GM23338 (cell line): ENCODE data around the gene GNG12. TPM values are rescaled to one million over a fixed set of nuclear protein-coding genes. Genes with fewer than 3 reads are reported as not detected.

Source experiments
- CTCF ChIP-seq, 2 experiments: fragments of 200-600 bp in 1 of 2; sonication (generic) in 1 of 2; conservative IDR thresholded peaks; 2 replicates each; pipeline versions ENCODE4 v1.5.1 to v1.6.1; 2016 to 2017; ENCODE audit warnings: antibody characterized with exemption in 2 of 2, low read depth in 2 of 2, mild to moderate bottlenecking in 2 of 2, moderate library complexity in 1 of 2
- EZH2 ChIP-seq: fragments of 200-600 bp; sonication (generic); IDR thresholded peaks from one replicate; pipeline ENCODE4 v1.8.0; 2017; ENCODE audit warnings: antibody characterized with exemption, mild to moderate bottlenecking, low read depth; ENCODE audit not compliant: unreplicated experiment
- EZH2phosphoT487 ChIP-seq: fragments of 200-600 bp; sonication (generic); IDR thresholded peaks from one replicate; pipeline ENCODE4 v1.8.1; 2018; ENCODE audit warnings: antibody characterized with exemption; ENCODE audit not compliant: unreplicated experiment
- JUNB ChIP-seq: IDR thresholded peaks from one replicate; pipeline ENCODE4 v1.6.1; 2016; ENCODE audit warnings: antibody characterized with exemption; ENCODE audit not compliant: unreplicated experiment
- POLR2AphosphoS5 ChIP-seq: IDR thresholded peaks from 2 replicates; pipeline ENCODE4 v1.6.1; 2016; ENCODE audit warnings: antibody characterized with exemption, low read depth
- REST ChIP-seq: IDR thresholded peaks from one replicate; pipeline ENCODE4 v1.6.1; 2018; ENCODE audit warnings: antibody characterized with exemption; ENCODE audit not compliant: unreplicated experiment
- STAT1 ChIP-seq: IDR thresholded peaks from one replicate; pipeline ENCODE4 v1.6.1; 2016; ENCODE audit warnings: antibody characterized with exemption; ENCODE audit not compliant: unreplicated experiment
- ZNF331 ChIP-seq: fragments of 250-450 bp; sonication (Bioruptor Pico); IDR thresholded peaks from 2 replicates; pipeline ENCODE4 v1.5.0; 2020; ENCODE audit warnings: low read depth, mild to moderate bottlenecking, moderate library complexity
- polyA plus RNA-seq: library from polyadenylated mRNA; unstranded; fragments of >200 nt; fragmentation: Nextera tagmentation; extraction: Ambion mirVana; gene quantifications from 2 replicates; pipeline ENCODE4 v1.2.1, GENCODE V29; 2016
- total RNA-seq: library from RNA; depleted of rRNA; stranded (reverse); fragments of >200 nt; shearing (Covaris generic); gene quantifications from 2 replicates; pipeline ENCODE4 v1.2.3, GENCODE V29; 2014
- TF ChIP-seq, protein P1 (sequence below): fragments of 250-450 bp; sonication (Bioruptor Pico); IDR thresholded peaks from 2 replicates; pipeline ENCODE4 v1.5.0; 2020; ENCODE audit warnings: mild to moderate bottlenecking, moderate library complexity

Gene GNG12
- total and polyA plus RNA-seq, 2 experiments from 2014 or later: 13.4 to 33.0 TPM

- TF ChIP-seq, protein P1, sequence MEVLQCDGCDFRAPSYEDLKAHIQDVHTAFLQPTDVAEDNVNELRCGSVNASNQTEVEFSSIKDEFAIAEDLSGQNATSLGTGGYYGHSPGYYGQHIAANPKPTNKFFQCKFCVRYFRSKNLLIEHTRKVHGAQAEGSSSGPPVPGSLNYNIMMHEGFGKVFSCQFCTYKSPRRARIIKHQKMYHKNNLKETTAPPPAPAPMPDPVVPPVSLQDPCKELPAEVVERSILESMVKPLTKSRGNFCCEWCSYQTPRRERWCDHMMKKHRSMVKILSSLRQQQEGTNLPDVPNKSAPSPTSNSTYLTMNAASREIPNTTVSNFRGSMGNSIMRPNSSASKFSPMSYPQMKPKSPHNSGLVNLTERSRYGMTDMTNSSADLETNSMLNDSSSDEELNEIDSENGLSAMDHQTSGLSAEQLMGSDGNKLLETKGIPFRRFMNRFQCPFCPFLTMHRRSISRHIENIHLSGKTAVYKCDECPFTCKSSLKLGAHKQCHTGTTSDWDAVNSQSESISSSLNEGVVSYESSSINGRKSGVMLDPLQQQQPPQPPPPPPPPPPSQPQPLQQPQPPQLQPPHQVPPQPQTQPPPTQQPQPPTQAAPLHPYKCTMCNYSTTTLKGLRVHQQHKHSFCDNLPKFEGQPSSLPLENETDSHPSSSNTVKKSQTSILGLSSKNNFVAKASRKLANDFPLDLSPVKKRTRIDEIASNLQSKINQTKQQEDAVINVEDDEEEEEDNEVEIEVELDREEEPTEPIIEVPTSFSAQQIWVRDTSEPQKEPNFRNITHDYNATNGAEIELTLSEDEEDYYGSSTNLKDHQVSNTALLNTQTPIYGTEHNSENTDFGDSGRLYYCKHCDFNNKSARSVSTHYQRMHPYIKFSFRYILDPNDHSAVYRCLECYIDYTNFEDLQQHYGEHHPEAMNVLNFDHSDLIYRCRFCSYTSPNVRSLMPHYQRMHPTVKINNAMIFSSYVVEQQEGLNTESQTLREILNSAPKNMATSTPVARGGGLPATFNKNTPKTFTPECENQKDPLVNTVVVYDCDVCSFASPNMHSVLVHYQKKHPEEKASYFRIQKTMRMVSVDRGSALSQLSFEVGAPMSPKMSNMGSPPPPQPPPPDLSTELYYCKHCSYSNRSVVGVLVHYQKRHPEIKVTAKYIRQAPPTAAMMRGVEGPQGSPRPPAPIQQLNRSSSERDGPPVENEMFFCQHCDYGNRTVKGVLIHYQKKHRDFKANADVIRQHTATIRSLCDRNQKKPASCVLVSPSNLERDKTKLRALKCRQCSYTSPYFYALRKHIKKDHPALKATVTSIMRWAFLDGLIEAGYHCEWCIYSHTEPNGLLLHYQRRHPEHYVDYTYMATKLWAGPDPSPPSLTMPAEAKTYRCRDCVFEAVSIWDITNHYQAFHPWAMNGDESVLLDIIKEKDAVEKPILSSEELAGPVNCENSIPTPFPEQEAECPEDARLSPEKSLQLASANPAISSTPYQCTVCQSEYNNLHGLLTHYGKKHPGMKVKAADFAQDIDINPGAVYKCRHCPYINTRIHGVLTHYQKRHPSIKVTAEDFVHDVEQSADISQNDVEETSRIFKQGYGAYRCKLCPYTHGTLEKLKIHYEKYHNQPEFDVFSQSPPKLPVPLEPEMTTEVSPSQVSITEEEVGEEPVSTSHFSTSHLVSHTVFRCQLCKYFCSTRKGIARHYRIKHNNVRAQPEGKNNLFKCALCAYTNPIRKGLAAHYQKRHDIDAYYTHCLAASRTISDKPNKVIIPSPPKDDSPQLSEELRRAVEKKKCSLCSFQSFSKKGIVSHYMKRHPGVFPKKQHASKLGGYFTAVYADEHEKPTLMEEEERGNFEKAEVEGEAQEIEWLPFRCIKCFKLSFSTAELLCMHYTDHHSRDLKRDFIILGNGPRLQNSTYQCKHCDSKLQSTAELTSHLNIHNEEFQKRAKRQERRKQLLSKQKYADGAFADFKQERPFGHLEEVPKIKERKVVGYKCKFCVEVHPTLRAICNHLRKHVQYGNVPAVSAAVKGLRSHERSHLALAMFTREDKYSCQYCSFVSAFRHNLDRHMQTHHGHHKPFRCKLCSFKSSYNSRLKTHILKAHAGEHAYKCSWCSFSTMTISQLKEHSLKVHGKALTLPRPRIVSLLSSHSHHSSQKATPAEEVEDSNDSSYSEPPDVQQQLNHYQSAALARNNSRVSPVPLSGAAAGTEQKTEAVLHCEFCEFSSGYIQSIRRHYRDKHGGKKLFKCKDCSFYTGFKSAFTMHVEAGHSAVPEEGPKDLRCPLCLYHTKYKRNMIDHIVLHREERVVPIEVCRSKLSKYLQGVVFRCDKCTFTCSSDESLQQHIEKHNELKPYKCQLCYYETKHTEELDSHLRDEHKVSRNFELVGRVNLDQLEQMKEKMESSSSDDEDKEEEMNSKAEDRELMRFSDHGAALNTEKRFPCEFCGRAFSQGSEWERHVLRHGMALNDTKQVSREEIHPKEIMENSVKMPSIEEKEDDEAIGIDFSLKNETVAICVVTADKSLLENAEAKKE (CRISPR knock-in tag): no peak
- TF ChIP-seq EZH2phosphoT487 (no peak), REST (no peak), POLR2AphosphoS5 (no peak), CTCF (conservative IDR thresholded peaks at IDR 0.05; ENCODE audit: low read depth in 2 of 2) (no peak), JUNB (no peak), ZNF331 (CRISPR knock-in tag) (no peak), STAT1 (no peak), EZH2 (no peak)
Measured at GRCh38 chr1:67673468-67674201, 159.6 kb downstream of the GNG12 start (continued).
